LNCaP clone FGC (cell line): Measurements from ENCODE around the gene OLFML1.

Experiments
- DNase-seq: peaks from one replicate; pipeline ENCODE4 v3.0.0-alpha.2; 2011; ENCODE audit warnings: low read depth
- H3K4me3 ChIP-seq: 2 replicates; pipeline ENCODE4 v1.5.1; 2011; ENCODE audit warnings: mild to moderate bottlenecking, low read depth, low read length, control low read depth
- TF ChIP-seq, protein P1 (sequence below): IDR thresholded peaks from 2 replicates; pipeline ENCODE4 v1.5.1; 2012; ENCODE audit warnings: mild to moderate bottlenecking; ENCODE audit not compliant: control insufficient read depth, insufficient read depth; ENCODE audit errors: extremely low read depth

OLFML1 gene

DNA sequence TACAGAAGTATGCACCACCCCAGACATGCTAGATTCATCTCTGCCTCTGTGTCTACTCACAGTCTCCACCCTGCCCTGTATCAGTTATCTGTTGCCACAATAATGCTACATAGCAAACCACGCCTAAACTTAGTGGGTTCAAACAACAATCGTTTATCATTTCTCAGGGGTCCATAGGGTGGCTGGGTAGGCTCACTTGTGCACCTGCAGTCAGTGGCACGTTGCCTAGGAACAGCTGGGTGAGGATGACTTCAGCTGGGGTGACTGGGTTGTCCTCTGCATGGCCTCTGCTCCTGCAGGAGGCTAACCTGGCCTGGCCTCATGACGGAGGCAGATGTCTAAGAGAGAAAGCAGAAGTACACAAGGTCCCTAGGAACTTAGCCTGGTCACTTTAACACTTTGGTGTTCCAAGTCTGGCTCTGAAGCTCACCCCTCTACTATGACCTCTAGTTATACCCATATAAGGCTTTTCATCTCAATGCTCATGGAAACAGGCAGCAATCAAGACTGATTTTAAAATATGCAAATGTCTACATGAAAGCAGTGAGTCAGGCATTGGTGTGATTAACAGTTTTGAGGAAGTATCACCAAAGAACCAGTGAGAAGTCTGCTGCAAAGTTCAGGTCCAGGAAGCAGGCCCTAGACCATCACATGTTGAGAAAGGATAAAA is 10.7 kb downstream of the OLFML1 start:
- TF ChIP-seq, protein P1, sequence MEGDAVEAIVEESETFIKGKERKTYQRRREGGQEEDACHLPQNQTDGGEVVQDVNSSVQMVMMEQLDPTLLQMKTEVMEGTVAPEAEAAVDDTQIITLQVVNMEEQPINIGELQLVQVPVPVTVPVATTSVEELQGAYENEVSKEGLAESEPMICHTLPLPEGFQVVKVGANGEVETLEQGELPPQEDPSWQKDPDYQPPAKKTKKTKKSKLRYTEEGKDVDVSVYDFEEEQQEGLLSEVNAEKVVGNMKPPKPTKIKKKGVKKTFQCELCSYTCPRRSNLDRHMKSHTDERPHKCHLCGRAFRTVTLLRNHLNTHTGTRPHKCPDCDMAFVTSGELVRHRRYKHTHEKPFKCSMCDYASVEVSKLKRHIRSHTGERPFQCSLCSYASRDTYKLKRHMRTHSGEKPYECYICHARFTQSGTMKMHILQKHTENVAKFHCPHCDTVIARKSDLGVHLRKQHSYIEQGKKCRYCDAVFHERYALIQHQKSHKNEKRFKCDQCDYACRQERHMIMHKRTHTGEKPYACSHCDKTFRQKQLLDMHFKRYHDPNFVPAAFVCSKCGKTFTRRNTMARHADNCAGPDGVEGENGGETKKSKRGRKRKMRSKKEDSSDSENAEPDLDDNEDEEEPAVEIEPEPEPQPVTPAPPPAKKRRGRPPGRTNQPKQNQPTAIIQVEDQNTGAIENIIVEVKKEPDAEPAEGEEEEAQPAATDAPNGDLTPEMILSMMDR: no peak
- DNase-seq: no peak
- no peak overlapping the region for H3K4me3 ChIP-seq

GRCh38 chr11:7498193-7498592 is 12.9 kb downstream of the OLFML1 start:
- H3K4me3 ChIP-seq: no peak overlapping the region
- TF ChIP-seq, protein P1: no peak
- no peak for DNase-seq

DNA sequence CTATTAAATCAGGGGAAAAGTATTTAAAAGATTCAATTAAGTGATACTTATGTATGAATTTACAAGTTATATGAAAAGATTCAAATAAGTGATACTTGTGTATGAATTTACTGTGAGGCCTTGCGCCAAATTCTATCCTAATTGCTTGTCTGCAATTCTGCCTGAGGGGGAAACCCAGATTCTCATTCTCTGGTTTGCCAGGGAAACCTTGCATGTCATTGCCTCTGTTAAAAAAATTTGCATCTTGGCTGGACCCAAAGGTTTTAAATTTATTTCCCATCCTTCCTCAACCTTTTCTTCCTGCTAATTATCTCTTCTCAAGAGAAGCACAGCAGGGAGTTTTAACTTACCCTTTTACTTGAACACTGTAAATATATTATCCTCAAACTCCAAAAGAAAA is 13.8 kb downstream of the OLFML1 start:
- H3K4me3 ChIP-seq: no peak overlapping the region
- no peak for DNase-seq
- TF ChIP-seq, protein P1: no peak

GRCh38 chr11:7500251-7500650 is 14.9 kb downstream of the OLFML1 start:
- H3K4me3 ChIP-seq: no peak overlapping the region
- TF ChIP-seq, protein P1: no peak
- no peak for DNase-seq

- TF ChIP-seq, protein P1: no peak
- DNase-seq: no peak
- no peak overlapping the region for H3K4me3 ChIP-seq
Observed at GRCh38 chr11:7501251-7501650, 15.9 kb downstream of the OLFML1 start.

DNA sequence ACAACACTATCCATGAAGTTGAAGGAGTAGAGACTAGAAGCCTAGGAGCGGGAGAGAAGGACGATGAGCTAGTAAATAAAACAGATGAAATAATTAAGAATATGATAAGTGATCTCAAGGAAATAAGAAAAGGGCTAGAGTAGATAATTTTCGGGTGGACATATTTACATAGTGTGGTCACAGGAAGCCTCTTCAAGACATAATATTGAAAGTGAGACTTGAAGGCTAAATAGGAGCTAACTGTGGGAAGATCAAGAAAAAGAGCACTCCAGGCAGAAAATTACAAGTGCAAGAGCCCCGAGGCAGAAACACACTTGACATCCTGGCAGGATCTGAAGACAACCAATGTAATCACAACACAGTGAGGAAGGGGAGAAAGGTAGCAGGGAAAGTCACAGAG is 16.6 kb downstream of the OLFML1 start:
- TF ChIP-seq, protein P1: no peak
- H3K4me3 ChIP-seq: no peak overlapping the region
- DNase-seq: no peak

DNA sequence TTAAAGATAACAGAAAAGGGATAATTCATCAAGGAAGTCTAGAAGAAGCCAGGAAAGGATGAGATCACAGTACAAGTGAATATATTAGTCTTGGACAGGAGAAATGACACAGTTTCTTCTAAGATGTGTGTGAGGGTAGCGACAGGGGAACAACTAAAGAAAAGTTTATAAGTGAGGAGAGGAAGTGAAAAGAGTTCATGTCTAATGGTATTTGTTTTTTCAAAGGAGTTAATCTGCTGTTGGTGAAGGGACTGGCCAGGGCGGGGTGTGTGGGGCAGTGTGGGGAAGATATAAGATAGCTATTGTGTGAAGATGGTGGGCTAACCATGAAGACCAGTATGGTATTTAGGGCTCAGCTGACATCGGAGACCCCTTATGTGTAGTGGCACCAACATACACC is 20.9 kb downstream of the OLFML1 start:
- TF ChIP-seq, protein P1: no peak
- no peak overlapping the region for H3K4me3 ChIP-seq
- DNase-seq: no peak
